PC-9 (cell line): Measurements from ENCODE around the gene APOL2. TPM values are rescaled to one million over a fixed set of nuclear protein-coding genes. Genes with fewer than 3 reads are reported as not detected.
A peak's percentile ranks its signal among the peaks of the same experiment; 100 is the strongest.
"Not testable (repeated sequence)": the region's sequence is repeated elsewhere in the genome, so short reads cannot be mapped to it uniquely, and the experiment has no call there.

ENCODE experiments used
- BruUV-seq: library from RNA; stranded (reverse); fragments of 400-500 nt; replicated peaks from 2 replicates; lab custom pipeline; 2021; lab: Mats Ljungman, UMichigan
- CTCF ChIA-PET: fragments of 300-600 bp; sonication (Branson Sonifier 250); formaldehyde crosslinking; loops from one replicate; lab custom pipeline; 2022; ENCODE audit warnings: antibody characterized with exemption; lab: Charles Lee
- POLR2A ChIA-PET: fragments of 300-600 bp; sonication (Branson Sonifier 250); formaldehyde crosslinking; loops from one replicate; lab custom pipeline; 2022; ENCODE audit warnings: antibody characterized with exemption; ENCODE audit not compliant: unreplicated experiment; lab: Charles Lee
- DNase-seq, 2 experiments: peaks; one replicate each; pipeline versions ENCODE4 v3.0.0 to v3.0.0-alpha.2; 2015 to 2022; ENCODE audit warnings: mixed read lengths in 1 of 2
- H2AFZ ChIP-seq: fragments of 200-600 bp; sonication (generic); 2 replicates; pipeline ENCODE4 v1.8.1; 2017; ENCODE audit warnings: antibody characterized with exemption
- H3F3A ChIP-seq: fragments of 200-600 bp; sonication (generic); 2 replicates; pipeline ENCODE4 v1.8.1; 2017; ENCODE audit warnings: antibody characterized with exemption, mild to moderate bottlenecking, low read depth; ENCODE audit not compliant: insufficient read depth
- H3K27ac ChIP-seq: fragments of 200-600 bp; sonication (generic); 2 replicates; pipeline ENCODE4 v1.6.1; 2016; ENCODE audit warnings: mixed run types
- H3K27me3 ChIP-seq: fragments of 200-600 bp; sonication (generic); 2 replicates; pipeline ENCODE4 v1.6.1; 2016; ENCODE audit warnings: low read depth, mixed run types; ENCODE audit not compliant: insufficient read depth
- H3K36me3 ChIP-seq: fragments of 200-600 bp; sonication (generic); 2 replicates; pipeline ENCODE4 v1.6.1; 2016; ENCODE audit warnings: low read depth, mixed run types
- H3K4me1 ChIP-seq: fragments of 200-600 bp; sonication (generic); replicated peaks from 2 replicates; pipeline ENCODE4 v1.6.1; 2016; ENCODE audit warnings: mixed run types; ENCODE audit not compliant: insufficient read depth
- H3K4me2 ChIP-seq: fragments of 200-600 bp; sonication (generic); 2 replicates; pipeline ENCODE4 v1.6.1; 2017; ENCODE audit warnings: mixed run types
- H3K4me3 ChIP-seq: fragments of 200-600 bp; sonication (generic); 2 replicates; pipeline ENCODE4 v1.6.1; 2016; ENCODE audit warnings: mixed run types
- H3K79me2 ChIP-seq: fragments of 200-600 bp; sonication (generic); 2 replicates; pipeline ENCODE4 v1.6.1; 2017; ENCODE audit warnings: low read depth, mixed run types
- H3K9me2 ChIP-seq: fragments of 200-600 bp; sonication (generic); 2 replicates; pipeline ENCODE4 v1.8.1; 2017; ENCODE audit warnings: mild to moderate bottlenecking; ENCODE audit not compliant: insufficient read depth
- H3K9me3 ChIP-seq: fragments of 200-600 bp; sonication (generic); 2 replicates; pipeline ENCODE4 v1.8.1; 2016; ENCODE audit warnings: low read depth; ENCODE audit not compliant: insufficient read depth
- H4K20me1 ChIP-seq: fragments of 200-600 bp; sonication (generic); 2 replicates; pipeline ENCODE4 v1.8.1; 2017; ENCODE audit not compliant: insufficient read depth
- EZH2 ChIP-seq: fragments of 200-600 bp; sonication (generic); IDR thresholded peaks from 2 replicates; pipeline ENCODE4 v1.8.0; 2017; ENCODE audit warnings: antibody characterized with exemption, low read depth
- intact Hi-C: fragments of 100-400 bp; cut with micrococcal nuclease; formaldehyde crosslinking; loops from one replicate; pipeline ENCODE4 v1.10.0; 2022; ENCODE audit not compliant: unreplicated experiment
- total RNA-seq: library from RNA; stranded (reverse); gene quantifications from 2 replicates; pipeline ENCODE4 v1.2.3, GENCODE V29; 2021
- TF ChIP-seq, protein P1 (sequence below): fragments of 200-600 bp; sonication (generic); conservative IDR thresholded peaks from 2 replicates; pipeline ENCODE4 v1.6.1; 2017; ENCODE audit warnings: mixed run types, antibody characterized with exemption, mild to moderate bottlenecking, moderate library complexity

Gene APOL2
- total RNA-seq, 1 experiment from 2014 or later: 27.4 TPM

DNA sequence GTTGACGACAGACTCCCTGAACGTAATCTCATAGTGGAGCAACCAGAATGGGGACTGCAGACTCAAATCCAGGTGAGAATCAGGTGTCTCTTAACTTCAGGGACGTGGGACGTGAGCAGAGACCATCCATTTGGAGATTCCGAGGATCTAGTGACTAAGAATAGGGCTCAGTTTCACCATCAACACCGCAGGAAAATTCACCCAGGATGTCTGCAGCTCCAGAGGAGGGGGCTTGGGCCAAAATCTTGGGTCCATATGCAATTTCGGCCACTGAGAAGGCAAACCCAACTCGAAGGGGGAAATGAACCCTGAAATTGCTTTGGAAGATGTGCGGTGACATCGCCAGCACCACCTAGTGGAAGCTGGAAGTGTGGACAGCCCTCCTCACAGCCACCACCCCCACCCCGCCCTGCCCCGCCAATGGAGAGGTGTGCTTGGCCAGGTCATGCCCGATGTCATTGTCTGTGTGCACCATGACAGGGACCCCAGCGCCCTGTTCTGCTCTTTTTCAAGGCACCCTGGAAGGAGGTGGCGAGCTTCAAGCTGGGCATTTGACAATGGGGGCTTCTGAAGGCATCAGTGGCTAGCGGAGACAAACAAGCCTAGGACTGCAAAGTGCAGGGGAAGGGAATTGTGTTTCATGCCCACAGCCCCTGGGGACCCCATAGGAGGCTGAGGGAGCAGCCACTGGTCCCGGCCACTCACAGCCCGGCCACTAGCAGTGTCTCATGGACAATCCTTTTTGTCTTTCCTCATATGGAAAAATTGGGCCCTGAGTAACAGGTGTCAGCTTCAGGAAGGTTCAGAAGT, 38.4 kb upstream of the APOL2 start:
- no peak for TF ChIP-seq EZH2
- TF ChIP-seq, protein P1, sequence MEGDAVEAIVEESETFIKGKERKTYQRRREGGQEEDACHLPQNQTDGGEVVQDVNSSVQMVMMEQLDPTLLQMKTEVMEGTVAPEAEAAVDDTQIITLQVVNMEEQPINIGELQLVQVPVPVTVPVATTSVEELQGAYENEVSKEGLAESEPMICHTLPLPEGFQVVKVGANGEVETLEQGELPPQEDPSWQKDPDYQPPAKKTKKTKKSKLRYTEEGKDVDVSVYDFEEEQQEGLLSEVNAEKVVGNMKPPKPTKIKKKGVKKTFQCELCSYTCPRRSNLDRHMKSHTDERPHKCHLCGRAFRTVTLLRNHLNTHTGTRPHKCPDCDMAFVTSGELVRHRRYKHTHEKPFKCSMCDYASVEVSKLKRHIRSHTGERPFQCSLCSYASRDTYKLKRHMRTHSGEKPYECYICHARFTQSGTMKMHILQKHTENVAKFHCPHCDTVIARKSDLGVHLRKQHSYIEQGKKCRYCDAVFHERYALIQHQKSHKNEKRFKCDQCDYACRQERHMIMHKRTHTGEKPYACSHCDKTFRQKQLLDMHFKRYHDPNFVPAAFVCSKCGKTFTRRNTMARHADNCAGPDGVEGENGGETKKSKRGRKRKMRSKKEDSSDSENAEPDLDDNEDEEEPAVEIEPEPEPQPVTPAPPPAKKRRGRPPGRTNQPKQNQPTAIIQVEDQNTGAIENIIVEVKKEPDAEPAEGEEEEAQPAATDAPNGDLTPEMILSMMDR: peak; percentile 91
- H3K4me3 ChIP-seq: no peak overlapping the region
- no peaks in the 10 kb centered on the region for H3K9me2 ChIP-seq
- POLR2A ChIA-PET: interaction anchor here (0.6 kb wide), 1 partner anchor 9 kb away, joined by 5 read pairs; no protein-coding TSS in a partner anchor
- H3K79me2 ChIP-seq: no peaks in the 10 kb centered on the region
- no peaks in the 10 kb centered on the region for H3K36me3 ChIP-seq
- H3K9me3 ChIP-seq: no peaks in the 10 kb centered on the region
- intact Hi-C loops: loop anchor here (2.0 to 10.0 kb wide), 3 partner anchors 80 to 653 kb away; no protein-coding TSS in a partner anchor
- peak; percentile 59 to 62 for DNase-seq
- peaks cover 54% of the 10 kb centered on the region for H3F3A ChIP-seq
- no peaks in the 10 kb centered on the region for H3K27me3 ChIP-seq
- peaks cover 30% of the 10 kb centered on the region; the same call in 1 of the 2 replicates for H4K20me1 ChIP-seq
- H2AFZ ChIP-seq: no peak overlapping the region
- BruUV-seq: no TSS peak
- no peak overlapping the region for H3K4me2 ChIP-seq
- no peak overlapping the region for H3K27ac ChIP-seq
- CTCF ChIA-PET: interaction anchor here (0.5 to 1.0 kb wide), 4 partner anchors 38 to 103 kb away, joined by 3 to 8 read pairs (median 4); partner anchors contain the start of gene APOL2
- H3K4me1 ChIP-seq: no peaks in the 10 kb centered on the region

DNA sequence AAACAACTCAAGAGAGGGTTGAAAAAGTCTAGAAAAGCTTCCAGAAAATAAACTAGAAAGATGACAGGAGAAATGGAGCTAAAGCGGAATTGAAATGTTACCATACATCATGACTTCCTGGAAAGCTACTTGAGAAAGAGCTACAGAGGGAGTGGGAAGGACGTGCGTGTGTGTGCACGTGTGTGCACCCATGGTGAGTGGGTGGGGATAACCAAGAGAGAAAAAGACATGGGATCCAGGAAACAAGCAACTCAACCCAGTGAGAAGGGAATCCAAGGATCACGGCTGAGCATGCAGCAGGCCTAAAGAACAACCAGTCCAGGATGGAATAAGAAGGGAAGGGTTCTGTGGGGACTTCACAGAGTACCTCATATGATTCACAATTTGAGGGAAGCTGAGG, 35.2 kb upstream of the APOL2 start:
- no peak overlapping the region for H2AFZ ChIP-seq
- no peaks in the 10 kb centered on the region for H3K36me3 ChIP-seq
- peaks cover 15% of the 10 kb centered on the region; the same call in 1 of the 2 replicates for H4K20me1 ChIP-seq
- H3K9me3 ChIP-seq: no peaks in the 10 kb centered on the region
- BruUV-seq: no TSS peak
- peaks cover 11% of the 10 kb centered on the region for H3K4me1 ChIP-seq
- peaks cover 29% of the 10 kb centered on the region for H3F3A ChIP-seq
- H3K4me2 ChIP-seq: no peak overlapping the region
- no peak for TF ChIP-seq EZH2
- TF ChIP-seq, protein P1: no peak
- peak in 1 of 2 experiments; percentile 25 for DNase-seq
- H3K79me2 ChIP-seq: peaks cover 9% of the 10 kb centered on the region; the same call in 1 of the 2 replicates
- intact Hi-C loops: loop anchor here (10.0 kb wide), 1 partner anchor 650 kb away; no protein-coding TSS in a partner anchor
- H3K27me3 ChIP-seq: no peaks in the 10 kb centered on the region
- ChIA-PET CTCF (no interaction called here), POLR2A (no interaction called here)
- no peak overlapping the region for H3K27ac ChIP-seq
- H3K4me3 ChIP-seq: no peak overlapping the region
- H3K9me2 ChIP-seq: no peaks in the 10 kb centered on the region

DNA sequence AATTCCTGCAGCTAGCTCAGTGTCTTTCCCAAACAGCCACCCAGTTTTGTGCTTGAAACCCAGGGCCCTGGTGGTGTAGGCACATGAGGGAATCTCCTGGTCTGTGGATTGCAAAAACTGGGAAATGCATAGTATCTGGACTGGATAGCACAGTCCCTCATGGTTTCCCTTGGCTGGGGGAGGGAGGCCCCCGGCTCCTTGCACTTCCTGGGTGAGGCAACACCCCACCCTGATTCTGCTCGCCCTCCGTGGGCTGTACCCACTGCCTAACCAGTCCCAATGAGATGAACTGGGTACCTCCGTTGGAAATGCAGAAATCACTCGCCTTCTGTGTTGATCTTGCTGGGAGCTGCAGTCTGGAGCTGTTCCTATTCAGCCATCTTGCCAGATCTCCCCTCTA, 32.6 kb upstream of the APOL2 start:
- H3K27ac ChIP-seq, H3K4me3 ChIP-seq, H3K4me2 ChIP-seq, H3K9me3 ChIP-seq, POLR2A ChIA-PET, BruUV-seq, H2AFZ ChIP-seq, H4K20me1 ChIP-seq, H3K36me3 ChIP-seq, H3K79me2 ChIP-seq, H3F3A ChIP-seq, H3K27me3 ChIP-seq, H3K9me2 ChIP-seq, DNase-seq: not testable (repeated sequence)
- intact Hi-C loops: loop anchor here (10.0 kb wide), 1 partner anchor 647 kb away; no protein-coding TSS in a partner anchor
- peaks cover 11% of the 10 kb centered on the region for H3K4me1 ChIP-seq
- CTCF ChIA-PET: interaction anchor here (0.6 kb wide), 1 partner anchor 112 kb away, joined by 4 read pairs; no protein-coding TSS in a partner anchor

DNA sequence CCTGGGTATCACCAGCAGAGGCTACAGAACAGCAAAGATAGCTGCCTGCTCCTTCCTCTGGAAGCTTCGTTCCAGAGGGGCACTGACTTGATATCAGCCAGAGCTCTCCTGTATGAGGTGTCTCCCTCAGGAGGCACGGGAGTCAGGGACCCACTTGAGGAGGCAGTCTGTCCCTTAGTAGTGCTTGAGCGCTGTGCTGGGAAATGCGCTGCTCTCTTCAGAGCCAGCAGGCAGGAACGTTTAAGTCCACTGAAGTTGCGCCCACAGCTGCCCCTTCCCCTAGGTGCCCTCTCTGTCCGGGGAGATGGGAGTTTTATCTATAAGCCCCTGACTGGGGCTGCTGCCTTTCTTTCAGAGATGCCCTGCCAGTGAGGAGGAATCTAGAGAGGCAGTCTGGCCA, 31.9 kb upstream of the APOL2 start:
- POLR2A ChIA-PET: interaction anchor here (0.7 kb wide), 1 partner anchor 197 kb away, joined by 3 read pairs; no protein-coding TSS in a partner anchor
- H3K27me3 ChIP-seq, H3F3A ChIP-seq, H3K79me2 ChIP-seq, H3K9me2 ChIP-seq, H4K20me1 ChIP-seq, H3K4me3 ChIP-seq, CTCF ChIA-PET, H3K9me3 ChIP-seq, H3K36me3 ChIP-seq, H2AFZ ChIP-seq: not testable (repeated sequence)
- TSS peak; percentile 23 for BruUV-seq
- H3K4me1 ChIP-seq: peaks cover 11% of the 10 kb centered on the region
- peak in 1 of 2 experiments; percentile 32 for DNase-seq
- intact Hi-C loops: loop anchor here (10.0 kb wide), 1 partner anchor 646 kb away; no protein-coding TSS in a partner anchor
- 0 out of 2 replicates have a peak overlapping the region, but pooled peaks have one; percentile 0 for H3K27ac ChIP-seq
- peak overlapping the region; percentile 41 for H3K4me2 ChIP-seq
